ENCODE data around the gene PTP4A2.
"Not testable (repeated sequence)": the region's sequence is repeated elsewhere in the genome, so short reads cannot be mapped to it uniquely, and the experiment has no call there.

The PTP4A2 gene

DNA sequence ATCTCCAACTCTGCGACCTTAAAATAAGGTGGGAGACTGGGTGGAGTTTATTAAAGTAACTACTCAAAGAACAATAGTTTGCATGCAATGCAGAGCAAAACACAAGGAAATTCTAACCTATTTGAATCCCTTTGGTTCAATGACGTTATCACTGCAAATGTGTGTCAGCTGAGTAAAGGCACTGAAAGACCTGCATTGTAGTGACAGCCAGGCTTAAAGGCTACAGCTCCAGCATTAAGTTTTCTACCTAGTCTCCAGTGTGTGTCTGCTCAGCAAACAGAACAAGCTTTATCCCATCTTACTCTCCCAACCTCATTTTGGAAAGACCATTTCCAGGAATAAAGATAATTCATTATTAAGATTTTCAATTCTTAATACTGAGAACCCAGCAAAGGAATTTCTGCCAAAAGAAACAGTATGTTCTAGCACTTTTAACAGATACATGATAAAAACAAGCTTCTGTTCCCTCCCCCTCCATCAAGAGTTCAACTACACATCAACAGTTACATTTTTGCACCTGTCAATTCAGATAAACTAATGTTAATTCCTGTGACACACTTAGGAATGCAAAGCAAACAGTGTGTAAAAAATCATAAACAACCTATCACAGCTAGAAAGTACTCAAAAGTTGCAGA, 14.2 kb downstream of the PTP4A2 start:
- no peak for DNase-seq

DNA sequence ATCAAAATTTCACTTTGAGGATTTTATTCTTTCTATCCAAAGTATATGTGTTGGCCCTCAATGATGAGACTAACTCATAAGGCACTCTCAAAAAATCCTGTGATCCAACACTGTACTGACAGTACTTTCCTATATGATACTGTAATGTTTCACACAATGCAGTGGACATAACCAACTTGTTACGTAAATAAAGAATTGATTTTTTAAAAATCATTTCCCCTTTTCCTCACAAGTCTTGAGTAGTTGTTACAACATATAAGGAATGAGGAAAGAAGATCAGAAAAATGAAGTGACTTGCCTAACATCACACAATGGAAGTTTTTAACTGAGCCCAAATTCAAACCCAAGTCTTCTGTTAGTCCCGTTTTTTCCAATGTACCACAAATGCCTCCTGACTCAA, 17.2 kb downstream of the PTP4A2 start:
- no peak for DNase-seq

DNA sequence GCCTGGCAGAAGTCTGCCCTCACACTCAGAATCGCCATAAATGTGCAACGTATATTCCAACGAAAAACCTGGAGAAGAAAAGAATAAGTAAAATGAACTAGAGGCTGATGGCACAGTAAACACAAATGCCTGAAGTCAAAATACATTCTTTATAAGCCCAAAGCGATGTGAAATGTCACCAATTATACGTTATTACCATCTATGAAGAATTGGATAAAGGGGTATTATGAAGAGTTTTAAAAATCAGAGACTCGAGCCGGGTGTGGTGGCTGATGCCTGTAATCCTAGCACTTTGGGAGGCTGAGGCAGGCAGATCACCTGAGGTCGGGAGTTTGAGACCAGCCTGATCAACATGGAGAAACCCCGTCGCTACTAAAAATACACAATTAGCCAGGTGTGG, 18.6 kb downstream of the PTP4A2 start:
- DNase-seq: no peak

DNA sequence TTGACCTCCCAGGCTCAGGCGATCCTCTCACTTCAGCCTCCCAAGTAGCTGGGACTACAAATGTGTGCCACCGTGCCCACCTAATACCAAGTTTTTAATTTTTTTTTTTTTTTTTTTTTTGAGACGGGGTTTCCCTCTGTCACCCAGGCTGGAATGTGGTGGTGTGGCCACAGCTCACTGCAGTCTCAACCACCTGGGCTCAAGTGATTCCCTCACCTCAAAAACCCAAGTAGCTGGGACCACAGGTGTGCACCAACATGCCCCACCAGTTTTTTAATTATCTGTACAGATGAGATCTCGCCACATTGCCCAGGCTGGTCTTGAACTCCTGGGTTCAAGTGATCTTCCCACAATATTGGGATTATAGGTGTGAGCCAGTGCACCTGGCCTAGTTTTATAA, 22.7 kb downstream of the PTP4A2 start:
- no peak for DNase-seq

DNA sequence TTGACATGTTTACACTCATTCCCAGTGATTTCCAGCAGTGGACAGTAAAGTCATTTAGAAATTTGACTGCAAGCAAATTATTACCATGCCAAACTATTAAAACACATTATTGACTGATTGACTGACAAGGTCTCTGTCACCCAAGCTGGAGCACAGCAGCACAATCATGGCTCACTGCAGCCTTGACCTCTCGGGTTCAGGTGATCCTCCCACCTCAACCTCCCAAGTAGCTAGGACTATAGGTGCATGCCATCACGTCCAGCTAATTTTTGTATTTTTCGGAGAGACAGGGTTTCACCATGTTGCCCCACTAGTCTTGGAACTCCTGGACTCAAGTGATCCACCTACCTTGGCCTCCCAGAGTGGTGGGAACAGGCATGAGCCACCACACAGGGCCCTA, 24.2 kb downstream of the PTP4A2 start:
- no peak for DNase-seq

DNA sequence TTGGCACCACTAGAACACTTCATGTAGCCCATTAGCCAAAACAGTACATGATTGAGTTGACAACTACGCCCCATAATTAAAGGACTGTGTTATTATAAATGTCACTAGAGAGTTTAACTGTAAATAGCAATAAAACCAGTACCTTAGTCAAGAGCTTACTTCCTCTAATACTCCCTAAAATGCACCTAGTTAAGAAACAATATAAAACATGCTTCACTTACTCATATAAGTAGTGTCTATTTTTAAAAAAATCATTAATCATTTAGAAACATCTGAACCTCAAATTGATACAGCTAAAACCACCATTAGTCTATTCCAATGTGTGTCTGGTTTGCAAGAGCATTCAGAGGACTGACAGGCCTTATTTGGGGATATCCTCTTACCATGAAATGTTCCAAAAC, 25.3 kb downstream of the PTP4A2 start:
- DNase-seq: no peak

- no peak for DNase-seq
Measured at GRCh38 chr1:31911994-31912780, 26.0 kb downstream of the PTP4A2 start.

- DNase-seq: no peak
Measured at GRCh38 chr1:31910933-31911332, 27.2 kb downstream of the PTP4A2 start.

DNA sequence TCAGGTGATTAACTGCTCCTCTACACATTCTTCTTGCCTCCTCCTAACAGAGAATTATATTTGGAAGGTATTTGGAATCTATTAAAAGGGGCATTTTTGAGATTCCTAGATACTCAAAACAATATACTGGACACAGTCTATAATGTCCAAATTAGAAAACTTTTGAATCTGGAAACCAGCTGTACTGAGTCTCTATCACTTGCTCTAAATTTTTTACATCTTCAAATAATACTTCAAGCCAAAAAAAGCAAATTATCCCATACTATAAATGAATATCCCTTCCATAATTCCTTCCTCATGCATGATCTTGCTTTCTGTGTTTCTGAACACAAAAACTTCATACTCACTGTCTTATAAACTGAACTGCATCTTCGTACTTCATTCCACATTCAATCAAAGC, 28.5 kb downstream of the PTP4A2 start:
- DNase-seq: no peak

- no peak for DNase-seq
Measured at GRCh38 chr1:31906557-31906956, 31.6 kb downstream of the PTP4A2 start.

DNA sequence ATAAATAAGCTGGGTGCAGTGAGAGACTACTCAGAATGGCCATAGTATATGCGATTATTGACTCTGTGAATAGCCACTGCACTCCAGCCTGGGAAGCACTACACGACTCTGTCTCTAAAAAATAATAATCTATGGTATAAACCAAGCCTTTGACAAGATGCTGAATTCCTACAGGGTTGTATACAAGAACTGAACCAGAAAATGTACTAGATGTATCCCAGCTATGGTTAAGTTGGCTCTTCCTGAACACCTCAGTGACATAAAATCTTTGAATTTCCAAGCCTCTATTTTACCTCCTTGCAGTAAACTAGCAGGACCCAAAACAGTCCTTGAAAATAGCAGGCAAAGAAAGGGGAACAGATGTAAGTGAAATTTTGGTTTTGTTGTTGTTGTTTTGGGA, 32.5 kb downstream of the PTP4A2 start:
- no peak for DNase-seq

DNA sequence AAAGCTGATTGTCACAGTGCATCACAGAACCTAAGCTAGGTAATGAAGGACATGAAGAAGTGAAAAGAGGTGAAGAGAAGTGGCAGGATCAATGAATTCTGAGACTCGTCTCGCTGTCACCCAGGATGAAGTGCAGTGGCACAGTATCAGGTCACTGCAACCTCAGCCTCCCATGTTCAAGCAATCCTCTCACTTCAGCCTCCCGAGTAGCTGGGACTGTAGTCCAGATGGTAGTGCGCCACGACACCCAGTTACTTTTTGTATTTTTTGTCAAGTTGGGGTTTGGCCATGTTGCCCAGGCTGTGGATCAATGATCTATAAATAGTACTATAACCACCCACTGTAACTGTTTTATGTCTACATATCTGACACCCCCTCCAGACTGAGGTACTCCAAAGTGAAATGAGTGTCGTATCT, 33.1 kb downstream of the PTP4A2 start:
- no peak for DNase-seq

DNA sequence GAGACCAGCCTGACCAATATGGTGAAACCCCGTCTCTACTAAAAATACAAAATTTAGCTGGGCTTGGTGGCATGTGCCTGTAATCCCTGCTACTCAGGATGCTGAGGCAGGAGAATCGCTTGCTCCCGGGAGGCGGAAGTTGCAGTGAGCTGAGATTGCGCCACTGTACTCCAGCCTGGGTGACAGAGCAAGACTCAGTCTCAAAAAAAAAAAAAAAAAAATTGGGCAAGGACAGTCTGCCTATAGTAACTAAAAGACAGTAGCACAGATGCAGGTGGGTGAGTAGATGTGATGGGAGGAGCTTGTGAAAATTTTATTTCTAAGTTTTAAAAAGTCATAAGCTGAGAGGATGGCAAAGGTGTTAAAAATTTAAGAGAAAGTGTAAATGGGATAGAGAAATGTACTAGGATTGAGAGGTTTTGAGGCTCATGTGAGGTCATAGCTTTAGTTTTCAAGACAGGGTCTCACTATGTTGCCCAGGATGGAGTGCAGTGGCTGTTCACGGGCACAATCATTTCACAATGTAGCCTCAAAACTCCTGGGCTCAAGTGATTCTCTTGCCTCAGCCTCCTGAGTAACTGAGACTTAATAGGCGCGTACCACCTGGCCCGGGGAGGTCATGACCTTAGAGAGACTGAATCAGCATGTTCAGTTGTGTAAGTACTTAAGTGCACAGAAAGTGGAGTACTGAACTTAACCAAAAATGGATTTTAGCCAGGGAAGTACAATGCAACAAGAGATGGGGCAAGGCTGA, 33.7 kb downstream of the PTP4A2 start:
- no peak for DNase-seq

DNA sequence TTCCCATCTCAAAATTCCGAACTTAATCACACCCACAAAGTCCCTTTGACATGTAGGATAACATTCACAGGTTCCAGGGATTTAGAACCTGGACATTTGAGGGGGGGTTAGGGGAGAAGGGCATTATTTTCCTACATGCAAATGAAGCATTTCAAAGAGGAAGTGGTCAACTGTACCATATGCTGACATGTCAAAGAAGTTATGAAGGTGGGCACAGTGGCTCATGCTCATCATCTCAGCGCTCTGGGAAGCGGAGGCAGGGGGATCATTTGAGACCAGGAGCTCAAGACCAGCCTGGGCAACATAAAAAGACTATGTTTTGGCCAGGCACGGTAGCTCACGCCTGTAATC, 35.7 kb downstream of the PTP4A2 start:
- DNase-seq: no peak

DNA sequence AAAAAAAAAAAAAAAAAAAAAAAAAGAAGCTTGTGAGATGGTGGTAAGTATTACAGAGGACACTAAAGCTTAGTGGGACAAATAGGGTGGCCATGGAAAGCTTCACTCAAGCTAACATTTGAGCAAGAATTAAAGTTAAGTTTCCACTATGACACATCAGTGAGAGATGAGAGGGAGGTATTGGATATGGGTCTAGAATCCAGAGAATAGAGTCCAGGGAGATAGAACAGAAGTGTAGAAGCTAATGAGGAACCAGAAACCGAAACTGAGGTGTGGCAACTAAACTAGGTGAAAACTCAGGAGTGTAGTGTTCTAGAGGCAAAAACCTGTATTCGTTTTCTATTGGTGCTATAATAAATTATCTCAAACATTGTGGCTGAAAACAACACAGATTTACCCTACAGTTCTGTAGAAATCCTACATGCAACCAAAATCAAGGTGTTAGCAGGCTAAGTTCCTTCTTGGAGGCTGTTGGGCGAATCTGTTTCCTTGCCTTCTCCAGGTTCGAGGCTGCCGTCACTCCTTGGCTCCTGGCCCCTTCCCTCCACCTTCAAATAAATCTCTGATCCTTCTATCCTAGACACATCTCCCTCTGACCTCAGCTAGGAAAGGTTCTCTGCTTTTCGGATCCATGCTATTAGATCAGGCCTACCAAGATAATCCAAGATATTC, 36.2 kb downstream of the PTP4A2 start:
- DNase-seq: no peak

GRCh38 chr1:31900790-31901189, 37.4 kb downstream of the PTP4A2 start:
- no peak for DNase-seq

DNA sequence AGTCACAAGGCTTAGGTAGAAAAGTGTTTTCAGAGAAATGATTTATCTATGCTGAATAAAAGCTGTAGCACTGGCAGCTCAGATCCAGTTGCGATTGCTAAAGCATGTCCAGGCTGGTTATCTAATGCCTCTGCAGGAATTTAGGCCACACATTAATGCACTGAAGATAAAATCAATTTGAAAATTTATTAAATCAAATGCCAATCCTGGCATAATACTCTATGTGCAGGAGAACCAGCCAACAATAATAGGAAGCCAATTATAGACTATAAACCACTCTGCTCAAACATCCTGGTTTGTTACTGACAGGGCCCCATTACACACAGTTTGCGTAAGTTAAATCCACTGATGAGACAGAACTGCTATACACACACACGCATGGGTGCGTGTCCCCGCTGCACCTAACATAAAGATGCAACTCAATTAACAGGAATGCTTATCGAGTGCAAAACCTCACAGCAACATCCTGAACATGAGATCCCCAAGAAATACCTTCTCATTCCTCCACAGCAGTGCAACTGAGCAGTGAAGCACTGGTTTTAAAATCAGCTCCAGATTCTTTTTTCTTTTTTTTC, 40.6 kb downstream of the PTP4A2 start:
- no peak for DNase-seq

- not testable (repeated sequence) for DNase-seq
Measured at GRCh38 chr1:31895474-31896198, 42.5 kb downstream of the PTP4A2 start.

- no peak for DNase-seq
Measured at GRCh38 chr1:31891280-31891679, 46.9 kb downstream of the PTP4A2 start.

DNA sequence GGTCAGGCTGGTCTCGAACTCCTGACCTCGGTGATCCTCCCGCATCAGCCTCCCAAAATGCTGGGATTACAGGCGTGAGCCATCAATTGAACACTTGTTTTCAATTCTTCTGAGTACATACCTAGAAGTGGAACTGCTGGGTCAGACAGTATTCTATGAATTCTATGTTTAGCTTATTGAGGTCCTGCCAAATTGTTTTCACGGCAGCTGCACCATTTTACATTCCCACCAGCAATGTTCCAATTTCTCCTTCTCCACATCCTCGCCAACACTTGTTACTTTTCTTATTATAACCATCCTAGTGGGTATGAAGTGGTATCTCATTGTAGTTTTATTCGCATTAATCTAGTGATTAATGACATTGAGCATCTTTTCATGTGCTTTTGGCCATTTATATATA, 49.9 kb downstream of the PTP4A2 start:
- DNase-seq: no peak

GRCh38 chr1:31886866-31887265, 51.3 kb downstream of the PTP4A2 start:
- no peak for DNase-seq

DNA sequence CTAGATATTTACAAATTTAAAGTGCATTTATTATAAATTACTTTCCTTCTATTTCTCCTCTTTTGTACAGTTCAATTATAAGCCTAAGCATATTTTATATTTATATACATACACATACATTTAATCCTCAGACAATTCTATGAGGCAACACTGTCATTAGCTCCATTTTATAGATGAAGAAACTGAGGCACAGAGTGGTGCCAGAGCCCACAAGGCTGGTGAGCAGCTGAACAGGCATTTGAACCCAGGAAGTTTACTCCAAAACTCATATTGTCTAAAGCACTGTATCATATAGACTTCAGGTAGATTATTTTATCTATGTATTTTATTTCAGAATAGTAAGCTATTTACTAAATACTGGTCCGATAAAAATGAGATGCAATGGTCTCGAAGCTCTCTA, 52.3 kb downstream of the PTP4A2 start:
- no peak for DNase-seq

Measured in NCI-H2029 (cell line).